NCI-H128 (cell line): ENCODE results near the gene EMP3.
A peak's percentile ranks its signal among the peaks of the same experiment; 100 is the strongest.
"Not testable (repeated sequence)": the region's sequence is repeated elsewhere in the genome, so short reads cannot be mapped to it uniquely, and the experiment has no call there.

Experiments
- DNase-seq: peaks from one replicate; lab custom pipeline; 2025; ENCODE audit not compliant: unreplicated experiment; lab: John Stamatoyannopoulos, UW

The EMP3 gene, protein sequence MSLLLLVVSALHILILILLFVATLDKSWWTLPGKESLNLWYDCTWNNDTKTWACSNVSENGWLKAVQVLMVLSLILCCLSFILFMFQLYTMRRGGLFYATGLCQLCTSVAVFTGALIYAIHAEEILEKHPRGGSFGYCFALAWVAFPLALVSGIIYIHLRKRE

DNA sequence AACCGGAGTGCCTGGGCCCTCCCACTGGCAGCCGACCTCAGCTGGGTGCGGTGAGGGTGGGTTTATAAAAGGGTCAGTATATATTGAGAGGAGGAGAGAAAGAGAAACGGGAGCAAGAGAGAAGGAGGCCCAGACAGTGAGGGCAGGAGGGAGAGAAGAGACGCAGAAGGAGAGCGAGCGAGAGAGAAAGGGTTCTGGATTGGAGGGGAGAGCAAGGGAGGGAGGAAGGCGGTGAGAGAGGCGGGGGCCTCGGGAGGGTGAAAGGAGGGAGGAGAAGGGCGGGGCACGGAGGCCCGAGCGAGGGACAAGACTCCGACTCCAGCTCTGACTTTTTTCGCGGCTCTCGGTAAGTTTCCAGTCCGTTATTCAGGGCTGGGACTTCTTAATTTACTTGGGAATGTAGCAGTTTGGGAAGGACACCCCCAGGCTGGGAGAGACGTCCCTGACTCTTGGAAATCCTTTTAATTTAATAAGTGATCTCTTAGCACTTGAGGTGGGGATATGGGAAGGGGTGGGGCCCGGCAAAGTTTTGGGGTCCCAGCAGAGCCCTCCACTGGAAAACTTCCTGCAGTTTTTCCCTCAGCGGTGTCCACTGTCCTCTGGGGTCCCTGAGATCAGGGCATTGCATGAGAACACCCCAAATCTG, at the start of gene EMP3:
Gene EMP3 (plus strand): TSS at position 288 of the 646 bp plus-strand sequence. CDS start 1,293 bp downstream, outside the sequence.
- no peak for DNase-seq

DNA sequence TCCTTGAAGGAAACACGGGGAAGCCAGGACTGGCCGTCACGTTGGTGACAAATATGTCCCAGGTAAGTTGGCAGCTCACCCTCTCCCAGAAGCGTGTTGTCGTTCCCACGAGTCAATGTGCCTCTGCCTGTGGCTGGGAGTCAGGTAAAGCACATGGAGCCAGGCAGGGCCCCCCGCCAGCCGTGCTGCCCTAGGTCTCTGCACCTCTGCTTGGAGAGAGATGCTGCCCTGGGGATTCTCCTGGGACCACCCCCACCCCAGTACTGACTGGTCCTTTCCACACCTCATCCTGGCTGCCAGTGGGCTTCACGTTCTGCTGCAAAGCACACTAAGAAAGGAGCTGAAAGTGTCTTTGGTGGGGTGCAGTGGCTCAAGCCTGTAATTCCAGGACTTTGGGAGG, 45.6 kb upstream of the EMP3 start:
- no peak for DNase-seq

DNA sequence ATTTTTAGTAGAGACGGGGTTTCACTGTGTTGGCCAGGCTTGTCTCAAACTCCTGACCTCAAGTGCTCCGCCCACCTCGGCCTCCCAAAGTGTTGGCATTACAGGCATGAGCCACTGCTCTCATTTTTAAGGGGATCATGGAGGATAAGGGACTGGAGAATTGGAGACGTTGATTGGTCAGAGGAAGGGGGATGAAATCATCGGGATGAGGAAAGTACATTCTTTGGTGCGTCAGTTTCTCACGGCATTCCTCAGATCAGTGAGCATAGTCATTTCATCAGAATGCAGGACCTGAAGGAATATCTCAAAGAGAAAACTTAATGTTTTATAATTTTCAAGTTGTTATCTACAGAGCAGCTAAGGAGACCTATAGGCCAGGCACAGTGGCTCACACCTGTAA, 41.4 kb upstream of the EMP3 start:
- no peak for DNase-seq

DNA sequence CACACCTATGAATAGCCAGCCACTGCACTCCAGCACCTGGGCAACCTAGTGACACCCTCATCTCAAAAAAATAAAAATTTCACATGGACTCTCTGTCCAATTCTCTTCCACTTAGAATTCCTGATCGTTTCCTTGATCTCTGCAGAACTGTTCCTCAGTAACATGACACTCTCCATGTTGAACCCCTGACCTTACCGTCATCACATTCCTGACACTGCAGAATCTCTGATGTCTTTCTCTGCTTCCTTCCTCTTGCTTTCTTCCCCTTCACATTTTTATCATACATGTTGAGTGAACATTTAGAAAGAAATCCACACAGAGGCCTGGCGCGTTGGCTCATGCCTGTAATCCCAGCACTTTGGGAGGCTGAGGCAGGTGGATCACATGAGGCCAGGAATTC, 40.5 kb upstream of the EMP3 start:
- no peak for DNase-seq

DNA sequence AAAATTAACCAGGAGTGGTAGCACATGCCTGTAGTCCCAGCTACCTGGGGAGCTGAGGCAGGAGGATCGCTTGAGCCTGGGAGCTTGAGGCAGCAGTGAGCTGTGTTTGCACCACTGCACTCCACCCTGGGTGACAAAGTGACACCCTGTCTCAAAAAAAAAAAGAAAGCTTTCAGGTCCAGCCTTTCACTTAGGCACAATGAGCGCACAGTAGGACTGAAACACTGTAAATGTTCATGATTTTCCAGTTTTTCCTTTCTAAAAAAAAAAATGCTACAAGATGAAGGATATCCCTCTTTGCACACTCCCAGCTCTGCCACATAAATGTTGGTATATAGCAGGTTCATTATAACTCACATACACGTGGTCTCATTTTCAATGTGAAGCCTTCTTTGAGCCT, 37.6 kb upstream of the EMP3 start:
- DNase-seq = no peak

DNA sequence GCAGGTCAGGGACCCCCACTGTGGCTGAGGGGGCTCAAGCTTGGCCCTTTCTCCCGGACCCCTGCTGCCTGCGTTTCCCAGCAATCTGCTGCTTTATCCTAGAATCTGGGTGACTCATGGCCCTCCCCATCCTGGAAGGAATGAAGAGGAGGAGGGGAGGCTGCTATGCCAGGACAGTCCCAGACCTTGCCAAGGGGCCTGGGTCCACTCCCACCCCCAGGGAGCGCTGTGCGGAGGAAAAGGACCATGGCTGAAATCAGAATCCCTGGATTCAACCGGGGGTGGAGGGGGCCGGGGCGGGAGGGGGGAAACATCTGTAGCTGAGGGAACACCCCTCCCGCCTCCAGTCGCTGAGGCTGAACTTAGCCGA, 35.0 kb upstream of the EMP3 start:
- no peak for DNase-seq

DNA sequence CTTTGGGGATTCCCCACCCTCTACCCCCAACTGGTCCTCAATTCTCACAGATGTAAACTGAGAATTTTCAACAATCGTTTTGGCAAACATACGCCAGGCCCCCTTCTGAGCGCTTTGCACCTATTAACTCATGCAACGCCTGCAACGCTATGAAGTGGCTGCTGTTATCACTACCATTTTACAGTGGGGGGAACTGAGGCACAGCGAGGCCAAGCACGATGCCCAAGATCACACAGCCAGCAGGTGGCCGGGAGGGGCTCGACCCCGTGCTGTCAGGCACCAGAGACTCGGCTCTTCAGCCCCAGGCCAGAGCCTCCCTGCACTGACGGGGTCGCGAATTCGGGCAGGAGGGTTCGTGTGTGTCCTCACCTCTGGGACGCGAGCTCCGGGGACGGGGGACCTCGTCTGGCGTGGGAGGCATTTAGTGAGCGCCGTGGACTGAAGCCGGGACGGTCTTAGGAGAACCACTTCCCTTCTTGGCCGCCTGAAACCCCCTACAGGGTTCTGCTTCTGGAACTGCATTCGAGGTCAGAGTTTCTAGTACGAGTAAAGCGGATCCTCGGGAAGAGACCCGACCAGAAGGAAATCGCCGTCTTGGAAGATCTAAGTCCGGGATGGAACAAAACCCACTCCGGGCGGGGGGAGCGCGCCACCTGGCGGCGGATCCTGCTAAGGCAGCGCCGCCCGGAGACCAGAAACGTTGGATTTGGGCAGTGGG, 34.4 kb upstream of the EMP3 start:
- DNase-seq = peak; percentile 27

DNA sequence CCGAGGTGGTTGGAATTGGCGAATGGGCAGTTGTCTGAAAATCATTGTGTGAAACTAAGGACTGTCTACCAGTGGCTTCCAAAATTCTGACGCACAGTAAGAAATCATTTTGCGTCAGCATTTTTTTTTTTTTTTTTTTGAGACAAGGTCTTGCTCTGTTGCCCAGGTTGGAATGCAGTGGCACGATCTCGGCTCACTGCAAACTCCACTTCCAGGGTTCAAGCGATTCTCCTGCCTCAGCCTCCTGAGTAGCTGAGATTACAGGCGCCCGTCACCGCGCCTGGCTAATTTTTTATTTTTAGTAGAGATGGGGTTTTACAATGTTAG, 33.9 kb upstream of the EMP3 start:
- not testable (repeated sequence) for DNase-seq

DNA sequence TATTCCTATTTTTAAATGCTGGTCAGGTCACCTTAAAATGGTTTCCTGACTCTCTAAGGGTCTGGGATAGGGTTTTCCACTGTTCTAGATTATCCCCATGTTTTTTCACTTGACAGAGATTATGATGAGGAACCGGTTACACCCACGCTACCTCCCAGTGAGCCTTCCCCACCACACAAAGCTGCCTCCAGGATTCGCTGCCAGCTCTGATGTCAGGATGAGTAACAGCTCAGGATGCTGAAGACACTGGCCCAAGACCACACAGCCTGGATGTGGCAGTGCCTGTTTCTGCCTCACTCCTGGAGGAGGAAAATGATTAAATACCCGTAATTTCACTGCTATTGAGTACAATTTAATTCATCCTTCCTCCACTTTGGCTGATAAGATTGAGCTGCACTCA, 32.6 kb upstream of the EMP3 start:
- no peak for DNase-seq

DNA sequence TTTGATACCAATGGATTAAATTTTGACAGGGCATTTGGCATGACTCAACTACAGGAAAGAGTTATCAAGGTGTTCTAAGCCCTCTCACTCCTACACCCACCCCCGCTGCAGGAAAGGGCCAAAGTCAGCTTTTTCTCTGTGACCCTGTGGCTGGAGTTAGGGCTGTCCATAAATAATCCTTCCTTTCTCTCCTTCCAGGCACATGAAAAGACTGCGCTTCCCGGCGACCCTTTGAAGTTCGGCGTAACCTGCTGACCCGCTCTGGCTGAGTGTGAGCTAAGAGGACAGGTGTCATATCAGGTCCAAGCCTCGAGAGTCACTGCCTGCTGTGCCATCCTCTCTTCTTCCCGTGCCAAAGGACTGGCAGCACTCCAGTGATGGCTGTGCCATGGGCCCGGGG, 29.9 kb upstream of the EMP3 start:
- no peak for DNase-seq

DNA sequence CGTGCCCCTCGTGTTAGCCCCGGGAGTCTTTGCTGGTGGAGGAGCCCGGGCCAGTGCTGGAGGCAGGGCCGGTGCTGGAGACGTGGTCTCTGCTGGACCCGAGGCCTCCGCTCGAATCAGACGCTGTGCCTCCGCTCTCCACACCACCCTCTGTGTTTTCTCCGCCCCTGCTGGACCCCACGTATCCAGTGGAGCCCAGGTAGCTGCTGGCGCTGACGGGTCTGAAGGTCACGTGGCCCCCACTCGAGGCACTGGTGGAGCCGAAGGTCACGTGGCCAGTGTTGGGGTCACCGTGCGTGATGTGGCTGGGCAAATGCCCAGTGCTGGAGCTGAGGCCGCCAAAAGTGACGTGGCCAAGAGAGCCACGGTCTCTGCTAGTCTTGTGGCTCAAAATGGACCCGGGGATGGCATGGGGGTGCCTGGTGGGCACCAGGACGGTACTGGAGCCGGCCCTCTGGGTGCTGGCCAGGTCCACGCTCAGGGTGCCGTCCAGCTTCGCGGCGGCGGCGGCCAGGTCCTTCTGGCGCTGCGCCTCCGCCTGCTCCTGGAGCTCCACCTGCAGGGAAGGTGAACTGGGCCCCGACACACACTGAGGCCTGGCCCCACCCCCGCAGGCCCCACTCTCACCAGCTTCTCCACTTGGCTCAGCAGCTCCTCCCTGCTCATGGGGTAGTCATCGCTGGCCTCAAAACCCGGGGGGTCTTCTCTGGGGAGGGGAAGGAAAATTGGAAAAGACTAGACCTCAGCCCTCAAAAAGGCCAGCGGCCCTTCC, 28.2 kb upstream of the EMP3 start:
- DNase-seq = no peak

DNA sequence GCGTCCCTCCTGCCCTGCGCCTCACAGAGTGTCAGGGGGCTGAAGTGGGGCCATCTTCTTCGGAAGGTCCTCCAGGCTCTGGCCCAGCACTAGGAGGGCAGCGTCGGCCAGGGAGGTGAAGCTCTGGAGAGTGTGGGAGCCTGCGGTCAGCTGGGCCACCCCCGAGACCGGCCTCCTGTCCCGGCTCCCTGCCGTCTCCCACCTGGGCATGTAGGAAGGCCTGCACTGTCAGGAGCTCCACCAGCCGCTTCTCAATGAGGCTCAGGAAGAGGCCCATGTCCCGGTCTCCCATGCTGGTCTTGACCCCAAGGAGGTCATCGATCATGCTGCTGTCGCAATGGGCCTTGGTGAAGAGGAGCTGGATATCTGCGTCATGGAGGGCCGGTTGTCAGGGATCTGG, 27.4 kb upstream of the EMP3 start:
- no peak for DNase-seq

DNA sequence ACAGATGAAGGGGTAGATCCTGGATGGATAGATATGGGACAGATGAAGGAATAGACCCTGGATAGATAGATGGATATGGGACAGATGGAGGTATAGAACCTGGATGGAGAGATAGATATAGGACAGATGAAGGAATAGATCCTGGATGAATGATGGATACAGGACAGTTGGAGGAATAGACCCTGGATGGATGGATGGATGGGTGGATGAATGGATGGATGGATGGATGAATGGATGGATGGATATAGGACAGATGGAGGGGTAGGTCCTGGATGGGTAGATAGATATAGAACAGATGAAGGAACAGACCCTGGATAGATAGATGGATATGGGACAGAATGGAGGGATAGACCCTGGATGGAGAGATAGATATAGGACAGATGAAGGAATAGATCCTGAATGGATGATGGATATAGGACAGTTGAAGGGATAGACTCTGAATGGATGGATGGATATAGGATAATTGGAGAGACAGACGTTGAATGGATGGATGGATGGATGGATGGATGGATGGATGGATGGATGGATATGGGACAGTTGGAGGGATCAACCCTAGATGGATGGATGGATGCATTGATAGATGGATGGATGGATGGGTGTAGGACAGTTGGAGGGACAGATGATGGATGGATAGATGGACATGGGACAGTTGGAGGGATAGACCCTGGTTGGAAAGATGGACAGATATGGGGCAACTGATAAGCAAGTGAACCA, 23.3 kb upstream of the EMP3 start:
- DNase-seq = no peak

DNA sequence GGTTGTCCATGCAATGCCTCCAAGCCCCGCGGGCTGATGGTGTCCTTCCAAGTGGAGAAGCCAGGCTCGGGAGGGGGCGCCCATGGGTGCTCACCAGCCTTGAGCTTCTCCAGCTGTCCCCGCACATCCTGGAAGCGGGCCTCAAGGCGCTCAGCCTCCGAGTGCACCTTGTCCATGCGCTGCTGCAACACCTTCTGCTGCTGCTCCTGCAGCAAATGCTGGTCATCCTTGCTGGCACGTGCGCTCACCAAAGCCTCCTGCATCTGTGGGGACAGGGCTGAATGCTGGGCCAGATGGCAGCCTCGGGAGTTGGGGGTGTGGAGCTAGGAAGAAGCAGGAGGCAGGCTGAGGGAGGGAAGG, 22.8 kb upstream of the EMP3 start:
- DNase-seq = no peak

DNA sequence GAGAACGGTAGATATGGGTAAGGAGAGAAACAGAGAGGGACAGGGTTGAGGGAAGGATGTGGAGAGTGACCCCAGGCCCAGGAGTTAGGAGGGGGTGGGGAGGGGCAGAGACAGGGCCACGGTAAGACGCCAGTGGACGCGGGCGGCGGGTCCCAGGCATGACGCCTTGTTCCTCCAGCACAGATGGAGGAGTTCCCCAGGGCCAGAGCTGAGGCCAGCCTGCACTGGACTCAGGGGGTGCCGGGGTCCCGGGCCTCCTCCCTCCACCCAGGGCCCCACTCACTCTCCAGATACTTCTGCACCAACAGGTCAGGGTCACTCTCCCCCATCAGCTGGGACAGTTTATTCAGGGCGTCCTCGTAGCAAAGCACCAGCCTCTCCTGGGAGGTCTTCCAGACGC, 22.0 kb upstream of the EMP3 start:
- no peak for DNase-seq

DNA sequence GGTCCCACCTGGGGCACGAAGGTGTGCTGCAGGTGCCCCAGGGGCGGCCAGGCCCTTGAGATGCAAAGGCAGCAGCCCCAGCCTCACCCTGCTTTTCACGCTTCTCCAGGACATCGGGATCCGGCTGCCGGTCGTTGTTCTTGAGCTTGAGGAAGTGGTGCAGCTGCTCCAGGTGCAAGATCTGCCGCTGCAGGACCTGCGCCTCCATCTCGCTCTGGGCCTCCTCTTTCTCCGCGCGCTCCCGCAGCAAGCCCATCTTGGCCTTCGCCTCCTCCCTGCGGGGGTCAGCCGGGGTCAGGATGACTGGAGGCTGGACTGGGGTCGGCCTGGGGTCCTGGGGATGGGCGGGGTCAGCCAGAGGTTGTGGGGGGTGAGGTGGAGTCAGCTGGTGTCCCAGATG, 21.5 kb upstream of the EMP3 start:
- no peak for DNase-seq

DNA sequence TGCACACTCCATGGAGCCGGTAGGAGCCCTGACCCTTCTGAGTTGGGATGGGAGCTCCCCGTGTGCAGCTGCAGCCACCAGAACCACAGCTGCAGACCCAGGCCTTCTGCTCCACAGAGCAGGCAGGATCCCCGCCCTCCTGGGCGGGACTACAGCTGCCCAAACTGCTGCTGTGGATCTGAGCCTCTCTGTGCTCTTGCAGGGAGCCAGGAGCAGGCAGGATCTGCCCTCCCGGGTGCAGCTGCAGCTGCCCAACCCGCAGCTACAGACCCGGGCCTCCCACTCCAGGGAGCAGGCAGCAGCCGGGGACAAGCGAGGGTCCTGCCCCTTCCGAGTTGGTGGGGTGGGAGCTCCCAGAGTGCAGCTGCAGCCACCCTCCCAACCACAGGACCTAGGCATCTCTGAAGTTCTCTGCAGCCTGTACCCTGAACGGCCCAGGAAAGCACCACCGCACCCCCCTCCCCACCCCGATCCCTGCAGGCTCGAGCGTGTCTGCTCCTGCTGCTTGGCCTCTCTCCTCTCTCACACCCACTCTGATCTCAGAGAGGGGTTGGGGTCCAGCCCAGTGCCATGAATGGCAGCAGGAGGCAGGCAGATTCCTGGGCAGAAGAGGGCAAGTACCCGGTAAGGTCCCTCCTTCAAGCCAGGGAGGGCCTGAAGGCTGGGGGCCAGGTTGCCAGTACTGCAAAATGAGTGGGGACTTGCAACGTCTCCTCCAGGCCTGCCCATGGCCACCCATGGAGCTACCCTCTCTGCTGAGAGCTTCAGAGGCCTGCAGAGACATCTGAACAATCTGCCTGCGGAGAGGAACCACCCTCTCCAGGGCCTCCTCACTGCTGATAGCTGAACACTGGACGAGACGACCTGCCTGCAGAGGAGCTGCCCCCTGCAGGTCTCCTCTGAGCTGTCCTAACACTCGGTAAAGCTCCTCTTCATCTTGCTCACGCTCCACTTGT, 16.4 kb upstream of the EMP3 start:
- no peak for DNase-seq

DNA sequence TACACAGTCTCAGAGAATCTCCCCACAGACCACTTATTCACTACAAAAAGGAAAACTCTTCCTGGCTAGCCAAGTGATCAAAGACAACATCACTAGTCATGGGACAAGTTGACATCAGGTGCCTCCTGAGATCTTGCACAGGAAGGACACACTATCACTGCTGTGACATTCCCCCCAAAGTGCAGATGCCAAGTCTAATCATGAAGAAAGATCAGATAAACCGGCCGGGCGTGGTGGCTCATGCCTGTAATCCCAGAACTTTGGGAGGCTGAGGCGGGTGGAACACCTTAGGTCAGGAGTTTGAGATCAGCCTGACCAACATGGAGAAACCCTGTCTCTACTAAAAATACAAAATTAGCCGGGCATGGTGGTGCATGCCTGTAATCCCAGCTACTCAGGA, 15.6 kb upstream of the EMP3 start:
- not testable (repeated sequence) for DNase-seq

DNA sequence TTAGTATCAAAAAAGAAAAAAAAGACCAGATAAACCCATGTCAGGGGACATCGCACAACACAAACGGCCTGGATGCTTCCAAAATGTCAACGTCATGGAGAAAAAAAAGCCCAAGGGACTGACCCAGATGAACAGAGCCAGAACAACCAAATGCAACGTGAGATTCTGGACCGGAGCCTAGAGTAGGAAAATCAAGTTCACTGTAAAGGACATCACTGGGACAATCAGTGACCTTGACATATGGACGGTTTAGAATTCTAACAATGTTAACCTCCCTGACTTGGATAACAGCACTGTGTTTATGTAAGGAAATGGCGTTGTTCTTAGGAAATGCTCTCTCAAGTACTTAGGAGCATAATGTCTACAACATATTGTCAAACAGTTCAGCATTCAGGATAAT, 15.1 kb upstream of the EMP3 start:
- no peak for DNase-seq

DNA sequence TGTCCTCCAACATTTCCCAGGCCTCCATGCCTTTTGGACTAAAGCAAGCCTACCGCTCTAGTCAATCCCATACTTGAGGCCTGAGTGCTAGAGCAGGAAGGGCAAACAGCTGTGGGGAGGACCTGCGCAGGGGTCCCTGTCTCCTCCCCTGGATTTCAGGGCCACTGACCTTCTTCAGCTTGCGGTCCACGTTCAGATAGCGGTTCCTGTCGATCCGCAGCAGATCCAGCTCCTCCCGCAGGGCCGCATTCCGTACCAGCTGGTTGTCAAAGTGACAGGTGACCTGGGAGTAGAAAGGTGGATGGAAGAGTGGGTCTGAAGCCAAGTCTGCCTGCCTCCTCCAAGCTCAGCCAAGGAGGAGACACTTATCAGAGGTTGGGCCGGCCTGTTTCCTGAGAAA, 14.0 kb upstream of the EMP3 start:
- no peak for DNase-seq
